ENCODE results near the gene IFIT3. TPM values are rescaled to one million over a fixed set of nuclear protein-coding genes. Genes with fewer than 3 reads are reported as not detected.
A peak's percentile ranks its signal among the peaks of the same experiment; 100 is the strongest.

IFIT3 gene
- total RNA-seq, 3 donors from 2014 or later = 5.8 to 12.7 (median 11.2) TPM

DNA sequence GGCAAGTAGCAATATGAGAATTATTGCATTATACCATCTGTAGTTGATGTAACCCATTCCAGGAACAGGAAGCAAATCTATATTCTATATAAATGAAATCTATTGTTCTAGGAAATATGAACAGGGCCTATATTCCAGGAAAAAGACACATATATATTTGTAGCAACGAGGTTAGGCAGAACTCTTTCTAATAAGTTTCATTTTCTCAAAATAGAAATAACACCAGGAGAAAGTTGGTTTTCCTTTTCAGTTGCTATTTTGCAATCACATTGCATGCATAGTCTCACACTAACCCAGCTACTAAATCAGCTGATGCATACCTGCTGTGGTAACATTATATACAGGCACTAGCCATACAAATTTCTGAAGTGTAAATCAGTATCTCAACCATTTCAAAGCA, 32.2 kb upstream of the IFIT3 start:
- TF ChIP-seq, protein P1, sequence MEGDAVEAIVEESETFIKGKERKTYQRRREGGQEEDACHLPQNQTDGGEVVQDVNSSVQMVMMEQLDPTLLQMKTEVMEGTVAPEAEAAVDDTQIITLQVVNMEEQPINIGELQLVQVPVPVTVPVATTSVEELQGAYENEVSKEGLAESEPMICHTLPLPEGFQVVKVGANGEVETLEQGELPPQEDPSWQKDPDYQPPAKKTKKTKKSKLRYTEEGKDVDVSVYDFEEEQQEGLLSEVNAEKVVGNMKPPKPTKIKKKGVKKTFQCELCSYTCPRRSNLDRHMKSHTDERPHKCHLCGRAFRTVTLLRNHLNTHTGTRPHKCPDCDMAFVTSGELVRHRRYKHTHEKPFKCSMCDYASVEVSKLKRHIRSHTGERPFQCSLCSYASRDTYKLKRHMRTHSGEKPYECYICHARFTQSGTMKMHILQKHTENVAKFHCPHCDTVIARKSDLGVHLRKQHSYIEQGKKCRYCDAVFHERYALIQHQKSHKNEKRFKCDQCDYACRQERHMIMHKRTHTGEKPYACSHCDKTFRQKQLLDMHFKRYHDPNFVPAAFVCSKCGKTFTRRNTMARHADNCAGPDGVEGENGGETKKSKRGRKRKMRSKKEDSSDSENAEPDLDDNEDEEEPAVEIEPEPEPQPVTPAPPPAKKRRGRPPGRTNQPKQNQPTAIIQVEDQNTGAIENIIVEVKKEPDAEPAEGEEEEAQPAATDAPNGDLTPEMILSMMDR (IDR thresholded peaks at IDR 0.05) = no peak
- DNase-seq (no peak), ATAC-seq (peak; percentile 42)
- Histone ChIP-seq H3K4me3 (no peak overlapping the region), H3K9me3 (no peaks in the 10 kb centered on the region), H3K4me1 (ENCODE audit: low read depth) (no peaks in the 10 kb centered on the region), H3K36me3 (ENCODE audit: low read depth) (no peaks in the 10 kb centered on the region)
- intact Hi-C loops (cut with DNase I, micrococcal nuclease) = no loop called here

DNA sequence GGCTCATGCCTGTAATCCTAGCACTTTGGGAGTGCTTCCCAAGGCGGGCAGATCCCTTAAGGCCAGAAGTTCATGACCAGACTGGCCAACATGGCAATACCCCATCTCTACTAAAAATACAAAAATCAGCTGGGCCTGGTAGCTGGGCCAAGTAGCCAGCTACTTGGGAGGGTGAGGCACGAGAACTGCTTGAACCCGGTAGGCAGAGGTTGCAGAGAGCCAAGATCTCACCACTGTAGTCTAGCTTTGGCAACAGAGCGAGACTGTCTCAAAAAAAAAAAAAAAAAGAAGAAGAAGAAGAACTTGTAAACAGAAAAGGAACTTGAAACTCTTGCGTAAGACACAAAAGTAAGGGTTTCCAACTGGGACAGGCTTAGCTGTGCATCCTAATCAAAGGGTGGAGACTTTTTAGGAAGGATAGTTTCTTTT, 31.6 kb upstream of the IFIT3 start:
- Histone ChIP-seq H3K4me1 (ENCODE audit: low read depth) (peaks cover 4% of the 10 kb centered on the region), H3K9me3 (no peaks in the 10 kb centered on the region), H3K36me3 (ENCODE audit: low read depth) (no peaks in the 10 kb centered on the region), H3K4me3 (no peak overlapping the region)
- intact Hi-C loops (cut with DNase I, micrococcal nuclease) = no loop called here
- TF ChIP-seq, protein P1 (IDR thresholded peaks at IDR 0.05) = no peak
- ATAC-seq (peak; percentile 50), DNase-seq (no peak)

DNA sequence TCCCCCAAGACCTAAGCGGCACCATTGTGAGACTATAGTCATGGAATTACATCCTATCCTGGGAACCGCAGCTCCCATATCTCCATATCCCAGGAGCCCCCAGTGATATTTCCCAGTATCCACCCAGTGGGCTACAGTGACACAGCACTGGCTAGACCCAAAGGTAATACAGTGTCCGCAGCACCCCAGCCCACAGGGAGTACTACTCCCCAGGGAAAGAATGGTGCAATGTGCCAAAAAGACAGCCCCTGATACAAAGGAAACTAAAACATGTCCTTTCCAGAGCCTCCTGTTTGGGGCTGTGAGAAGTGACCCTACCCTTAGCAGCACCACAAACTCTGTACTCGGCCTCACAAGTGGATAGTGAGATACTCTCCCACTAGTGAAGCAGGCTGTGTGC, 30.4 kb upstream of the IFIT3 start:
- no peak for ATAC-seq
- TF ChIP-seq, protein P1 (IDR thresholded peaks at IDR 0.05) = no peak
- peaks cover 7% of the 10 kb centered on the region for H3K4me1 ChIP-seq (ENCODE audit: low read depth)
- H3K9me3 ChIP-seq = no peaks in the 10 kb centered on the region
- intact Hi-C loops (cut with DNase I, micrococcal nuclease) = no loop called here
- no peak for DNase-seq
- no peaks in the 10 kb centered on the region for H3K36me3 ChIP-seq (ENCODE audit: low read depth)
- no peak overlapping the region for H3K4me3 ChIP-seq

DNA sequence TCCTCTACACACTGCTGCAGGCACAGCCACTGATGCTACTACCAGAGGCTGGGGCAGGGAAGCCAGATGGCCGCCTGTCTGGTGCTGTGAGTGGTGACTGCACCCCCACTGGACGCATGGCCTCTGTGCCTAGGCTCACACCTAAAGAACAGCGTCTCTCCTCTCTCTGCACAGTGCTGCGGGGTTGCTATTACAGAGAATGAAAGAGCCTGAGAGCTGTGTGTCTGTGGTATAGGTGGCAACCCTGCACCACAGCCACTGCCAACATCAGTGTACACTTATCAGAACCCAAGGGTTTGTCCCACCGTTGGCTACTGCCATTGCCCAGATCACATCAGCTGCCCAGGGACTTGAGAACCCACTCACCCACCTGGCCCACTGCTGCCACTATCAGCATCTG, 30.0 kb upstream of the IFIT3 start:
- intact Hi-C loops (cut with DNase I, micrococcal nuclease) = no loop called here
- Histone ChIP-seq H3K4me1 (ENCODE audit: low read depth) (peaks cover 11% of the 10 kb centered on the region), H3K4me3 (no peak overlapping the region), H3K36me3 (ENCODE audit: low read depth) (no peaks in the 10 kb centered on the region), H3K9me3 (no peaks in the 10 kb centered on the region)
- TF ChIP-seq, protein P1 (IDR thresholded peaks at IDR 0.05) = no peak
- no peak for ATAC-seq
- DNase-seq = no peak

DNA sequence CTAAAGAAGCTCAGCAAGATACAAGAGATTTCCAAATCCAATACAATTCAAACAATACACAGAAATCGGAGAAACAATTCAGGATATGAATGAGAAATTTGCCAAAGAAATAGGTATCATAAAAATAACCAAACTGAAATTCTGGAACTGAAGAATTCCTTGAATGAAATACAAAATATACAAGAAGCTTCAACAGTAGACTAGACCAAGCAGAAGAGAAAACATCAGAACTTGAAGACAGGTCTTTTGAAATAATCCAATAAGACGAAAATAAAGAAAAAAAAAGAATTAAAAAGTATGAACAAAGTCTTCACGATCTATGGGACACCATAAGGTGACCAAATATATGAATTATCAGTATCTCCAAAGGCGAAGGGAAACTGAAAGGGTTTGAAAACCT, 28.8 kb upstream of the IFIT3 start:
- TF ChIP-seq, protein P1 (IDR thresholded peaks at IDR 0.05) = no peak
- intact Hi-C loops (cut with DNase I, micrococcal nuclease) = no loop called here
- ATAC-seq (no peak), DNase-seq (no peak)
- Histone ChIP-seq H3K36me3 (ENCODE audit: low read depth) (no peaks in the 10 kb centered on the region), H3K9me3 (no peaks in the 10 kb centered on the region), H3K4me1 (ENCODE audit: low read depth) (peaks cover 14% of the 10 kb centered on the region), H3K4me3 (no peak overlapping the region)

DNA sequence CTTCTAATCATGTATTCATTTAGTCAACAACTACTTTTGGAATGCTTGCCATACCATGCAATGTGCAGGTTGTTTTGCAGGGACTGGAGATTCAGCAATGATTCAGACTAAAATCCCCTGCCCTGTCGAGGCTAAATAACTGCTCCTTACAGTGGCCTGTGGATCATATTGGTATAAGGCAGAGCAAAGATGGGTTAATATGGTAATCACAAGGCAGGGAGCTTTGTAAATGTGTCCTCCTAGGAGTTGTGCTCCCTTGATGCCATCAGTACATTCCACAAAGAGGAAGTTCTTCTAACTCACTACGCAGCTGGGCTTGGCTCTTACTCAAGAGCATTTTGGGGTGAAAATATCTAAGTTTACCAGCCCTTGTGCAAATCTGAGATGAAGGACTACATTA, 26.6 kb upstream of the IFIT3 start:
- Histone ChIP-seq H3K36me3 (ENCODE audit: low read depth) (no peaks in the 10 kb centered on the region), H3K9me3 (no peaks in the 10 kb centered on the region), H3K4me3 (no peak overlapping the region), H3K4me1 (ENCODE audit: low read depth) (peaks cover 20% of the 10 kb centered on the region)
- intact Hi-C loops (cut with DNase I, micrococcal nuclease) = no loop called here
- peak in 1 of 3 donors; percentile 58 for DNase-seq
- TF ChIP-seq, protein P1 (IDR thresholded peaks at IDR 0.05) = no peak
- peak; percentile 62 for ATAC-seq

Data from mucosa of descending colon (tissue), 3 donors.